ENCODE results near the gene GNPTG.

Gene GNPTG

DNA sequence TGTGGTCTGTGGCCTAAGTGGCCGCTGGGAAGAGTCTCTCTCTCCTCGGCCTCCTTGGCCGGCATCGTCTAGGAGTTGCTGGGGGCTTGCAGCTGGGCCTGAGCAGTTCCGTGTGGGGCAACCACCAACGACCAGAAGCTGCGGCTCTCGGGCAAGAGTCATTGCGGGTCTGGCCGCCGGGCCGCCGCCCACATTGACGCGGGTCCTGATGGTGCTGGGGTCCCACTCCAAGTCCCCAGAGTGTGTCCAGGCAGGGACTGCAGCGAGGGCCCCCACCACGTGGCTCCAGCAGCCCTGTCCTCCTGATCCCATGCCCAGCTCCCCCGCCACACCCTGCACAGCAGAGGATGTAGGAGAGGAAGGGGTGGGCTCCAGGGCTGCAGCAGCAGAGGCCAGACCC is 31.8 kb downstream of the GNPTG start:
- TF ChIP-seq CTCF (IDR thresholded peaks at IDR 0.05) (no peak), ZFX (IDR thresholded peaks at IDR 0.05; ENCODE audit: borderline replicate concordance) (no peak)

DNA sequence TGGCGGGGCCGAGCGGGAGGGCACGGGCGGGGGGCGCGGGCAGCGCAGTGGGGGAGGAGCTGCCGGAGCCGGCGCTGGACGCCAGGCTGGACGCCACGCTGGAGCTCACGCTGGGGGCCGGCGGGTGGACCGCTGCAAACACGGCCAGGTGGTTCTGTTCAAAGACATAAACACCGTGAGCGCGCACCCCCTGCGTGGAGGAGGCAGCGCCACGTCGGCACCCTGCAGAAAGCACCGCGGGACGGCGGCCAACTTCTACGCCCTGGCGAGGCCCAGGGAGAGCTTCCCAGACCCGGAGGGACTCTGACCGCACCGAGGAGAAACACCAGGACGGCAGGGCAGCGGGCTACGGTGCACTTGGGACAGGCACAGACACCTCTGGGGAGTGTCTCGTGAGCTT is 33.5 kb downstream of the GNPTG start:
- H3K27ac ChIP-seq: no peak overlapping the region
- no peak for TF ChIP-seq CTCF (IDR thresholded peaks at IDR 0.05)

More for the DNA sequence above, 31.8 kb downstream of the GNPTG start:
- no peak overlapping the region for H3K27ac ChIP-seq

GRCh38 chr16:1387331-1387730 is 35.6 kb downstream of the GNPTG start:
- no peak for TF ChIP-seq CTCF (IDR thresholded peaks at IDR 0.05)
- no peak for TF ChIP-seq ZFX (IDR thresholded peaks at IDR 0.05; ENCODE audit: borderline replicate concordance)
- no peak overlapping the region for H3K27ac ChIP-seq

- no peak overlapping the region for H3K27ac ChIP-seq
Measured at GRCh38 chr16:1389762-1390161, 38.0 kb downstream of the GNPTG start.

DNA sequence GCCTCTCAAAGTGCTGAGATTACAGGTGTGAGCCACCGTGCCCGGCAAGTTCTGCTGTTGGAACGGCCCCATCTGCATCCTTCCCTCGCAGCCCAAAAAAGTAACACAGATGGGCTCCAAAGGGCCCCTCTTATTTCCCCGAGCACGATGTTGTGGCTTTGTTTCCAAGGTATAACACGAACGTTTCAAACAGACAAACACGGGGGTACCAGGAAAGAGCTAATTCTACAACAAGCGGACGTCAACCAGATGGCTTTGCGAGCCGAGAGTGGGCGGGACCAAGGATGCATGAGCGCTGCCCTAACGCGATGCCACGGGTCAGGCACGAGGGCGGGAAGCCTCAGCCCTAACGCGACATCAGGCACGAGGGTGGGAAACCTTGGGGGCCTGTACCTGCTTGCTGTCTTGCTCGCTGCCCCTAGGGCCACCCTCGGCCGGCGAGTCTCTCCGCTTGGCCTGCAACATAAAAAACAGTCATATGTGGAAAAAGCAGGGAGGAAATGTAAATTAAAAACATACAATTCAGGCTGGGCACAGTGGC is 38.6 kb downstream of the GNPTG start:
- TF ChIP-seq CTCF (IDR thresholded peaks at IDR 0.05) (no peak), ZFX (IDR thresholded peaks at IDR 0.05; ENCODE audit: borderline replicate concordance) (no peak)
- H3K27ac ChIP-seq: no peak overlapping the region

More at GRCh38 chr16:1389762-1390161, 38.0 kb downstream of the GNPTG start:
- no peak for TF ChIP-seq ZFX (IDR thresholded peaks at IDR 0.05; ENCODE audit: borderline replicate concordance)
- no peak for TF ChIP-seq CTCF (IDR thresholded peaks at IDR 0.05)

GRCh38 chr16:1392826-1393225 is 41.1 kb downstream of the GNPTG start:
- no peak for TF ChIP-seq CTCF (IDR thresholded peaks at IDR 0.05)
- TF ChIP-seq ZFX (IDR thresholded peaks at IDR 0.05; ENCODE audit: borderline replicate concordance): no peak
- H3K27ac ChIP-seq: no peak overlapping the region

DNA sequence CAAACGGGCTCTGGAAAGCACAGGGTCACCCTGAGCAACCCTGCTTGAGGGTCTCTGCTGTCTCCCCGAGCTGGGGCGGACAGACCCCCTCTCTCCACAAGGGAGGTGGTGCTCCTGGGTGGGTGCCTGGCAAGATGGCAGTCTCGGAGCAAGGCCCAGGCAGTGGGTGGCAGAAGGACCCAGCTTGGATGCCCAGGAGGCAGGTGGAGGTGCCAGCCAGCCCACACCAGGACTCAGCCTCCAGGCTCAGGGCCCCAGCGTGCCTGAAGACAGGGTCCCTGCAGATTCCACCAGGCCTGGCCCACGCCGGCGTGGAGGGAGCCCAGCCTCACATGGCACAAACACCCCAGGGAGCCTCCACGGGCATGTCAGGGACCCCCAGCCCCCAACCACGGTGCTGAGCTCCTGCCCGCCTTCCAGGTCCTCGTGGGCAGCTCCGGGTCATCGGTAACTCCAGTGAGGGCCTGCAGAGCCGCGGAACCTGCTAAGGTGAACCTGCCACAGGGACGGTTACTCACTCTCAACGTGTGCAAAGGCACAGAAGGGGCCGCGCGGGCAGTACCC is 42.0 kb downstream of the GNPTG start:
- H3K27ac ChIP-seq: no peak overlapping the region
- TF ChIP-seq CTCF (IDR thresholded peaks at IDR 0.05): no peak
- TF ChIP-seq ZFX (IDR thresholded peaks at IDR 0.05; ENCODE audit: borderline replicate concordance): no peak
